GM12878 (cell line): Measurements from ENCODE around the gene NUDCD2. TPM values are rescaled to one million over a fixed set of nuclear protein-coding genes. Genes with fewer than 3 reads are reported as not detected.
A peak's percentile ranks its signal among the peaks of the same experiment; 100 is the strongest.

Experiments used
- ATF7 ChIP-seq: fragments of 450-650 bp; IDR thresholded peaks from 2 replicates; pipeline ENCODE4 v1.6.1; 2016; ENCODE audit warnings: low read depth, mild to moderate bottlenecking
- CBFB ChIP-seq: IDR thresholded peaks from 2 replicates; pipeline ENCODE4 v1.6.1; 2016; ENCODE audit warnings: antibody characterized with exemption, low read depth
- KAT2A ChIP-seq: conservative IDR thresholded peaks from 2 replicates; pipeline ENCODE4 v1.6.1; 2011; ENCODE audit warnings: low read depth, low read length; ENCODE audit not compliant: control insufficient read depth
- MYB ChIP-seq: fragments of 150-350 bp; IDR thresholded peaks from 2 replicates; pipeline ENCODE4 v1.6.1; 2014; ENCODE audit warnings: mild to moderate bottlenecking, low read depth, low read length, borderline replicate concordance
- NFXL1 ChIP-seq: fragments of 450-650 bp; IDR thresholded peaks from 2 replicates; pipeline ENCODE4 v1.6.1; 2017; ENCODE audit warnings: antibody characterized with exemption, mild to moderate bottlenecking, borderline replicate concordance
- NKRF ChIP-seq: fragments of 450-650 bp; conservative IDR thresholded peaks from 2 replicates; pipeline ENCODE4 v1.6.1; 2017; ENCODE audit warnings: mild to moderate bottlenecking, moderate library complexity
- SPI1 ChIP-seq: IDR thresholded peaks from 2 replicates; pipeline ENCODE4 v1.6.1; 2011; ENCODE audit warnings: low read depth, mild to moderate bottlenecking, low read length, moderate library complexity, borderline replicate concordance; ENCODE audit not compliant: insufficient read depth
- SREBF2 ChIP-seq: IDR thresholded peaks from 2 replicates; pipeline ENCODE4 v1.6.1; 2012; ENCODE audit warnings: mild to moderate bottlenecking, low read length
- TAF1 ChIP-seq: IDR thresholded peaks from 2 replicates; pipeline ENCODE4 v1.6.1; 2011; ENCODE audit warnings: mild to moderate bottlenecking, low read depth, low read length, borderline replicate concordance
- TCF7 ChIP-seq: IDR thresholded peaks from 2 replicates; pipeline ENCODE4 v1.6.1; 2014; ENCODE audit warnings: antibody characterized with exemption, borderline replicate concordance
- USF1 ChIP-seq: IDR thresholded peaks from 2 replicates; pipeline ENCODE4 v1.6.1; 2011; ENCODE audit warnings: borderline replicate concordance, low read depth, mild to moderate bottlenecking, moderate library complexity, mixed read lengths, low read length; ENCODE audit not compliant: insufficient read depth; ENCODE audit errors: extremely low read length
- WRNIP1 ChIP-seq: IDR thresholded peaks from 2 replicates; pipeline ENCODE4 v1.6.1; 2011; ENCODE audit warnings: low read depth, low read length, improper control_type of control experiment, borderline replicate concordance
- ZBTB4 ChIP-seq: fragments of 450-650 bp; formaldehyde crosslinking; IDR thresholded peaks from 2 replicates; pipeline ENCODE4 v1.4.0; 2022; ENCODE audit warnings: mild to moderate bottlenecking, moderate library complexity
- polyA plus RNA-seq, 11 experiments: library from polyadenylated mRNA; depleted of rRNA in 4 of 11; unstranded in 6 of 11; stranded (reverse) in 5 of 11; fragments of >200 nt; fragmentation: Nextera tagmentation in 4 of 11; fragmentation: Illumina TruSeq in 1 of 11; extraction: Ambion mirVana in 4 of 11; extraction: Trizol in 1 of 11; gene quantifications; 1 replicate in 1 of 11; 2 replicates in 10 of 11; pipeline versions ENCODE4 v1.2.1 to v1.2.3, GENCODE V29; 2011 to 2016; ENCODE audit warnings: inconsistent platforms in 2 of 11, missing spikeins in 2 of 11, low read depth in 1 of 11
- total RNA-seq, 4 experiments: library from RNA; depleted of rRNA in 3 of 4; stranded (reverse); fragments of >200 nt in 3 of 4; fragmentation: Illumina TruSeq in 1 of 4; extraction: Trizol in 1 of 4; gene quantifications; 2 replicates each; pipeline versions ENCODE4 v1.2.1 to v1.2.3, GENCODE V29; 2013 to 2021

NUDCD2 gene
- total and polyA plus RNA-seq, 10 of the 15 experiments (the other 5 are each of a cell fraction or from before 2014, with no cell fraction given) = 9.1 to 133 (median 24.6) TPM

- TF ChIP-seq NKRF = peak; percentile 98
- no peak for TF ChIP-seq MYB
- TF ChIP-seq CBFB = no peak; the same call in 1 of the 2 replicates
- no peak for TF ChIP-seq SPI1
- TF ChIP-seq NFXL1 = no peak
- TF ChIP-seq WRNIP1 = no peak
- TF ChIP-seq ZBTB4 (CRISPR knock-in tag) = no peak
- TF ChIP-seq USF1 = no peak
- TF ChIP-seq ATF7 = no peak
- no peak for TF ChIP-seq KAT2A
- no peak for TF ChIP-seq TCF7
- TF ChIP-seq SREBF2 = 0 out of 2 replicates have a peak, but pooled peaks have one; percentile 11
- peak; percentile 64; the same call in 1 of the 2 replicates for TF ChIP-seq TAF1
Measured at GRCh38 chr5:163460562-163461171, 765 bp upstream of the NUDCD2 start, which contains the start of gene HMMR (continued).
